NCI-H1105 (cell line): ENCODE data around the gene CBFA2T3.
"Not testable (repeated sequence)": the region's sequence is repeated elsewhere in the genome, so short reads cannot be mapped to it uniquely, and the experiment has no call there.

Experiments
- DNase-seq: peaks from one replicate; lab custom pipeline; 2025; lab: John Stamatoyannopoulos, UW

The CBFA2T3 gene

GRCh38 chr16:88977018-88977811, at the start of gene CBFA2T3:
Gene CBFA2T3 (minus strand): TSS chr16:88977207. CDS start chr16:88976807, 400 bp downstream.
- no peak for DNase-seq

- DNase-seq, result no peak
Measured at GRCh38 chr16:89026121-89026612, 49.2 kb upstream of the CBFA2T3 start.

GRCh38 chr16:89025636-89026035, 48.6 kb upstream of the CBFA2T3 start:
- no peak for DNase-seq

- no peak for DNase-seq
Measured at GRCh38 chr16:89024546-89025060, 47.6 kb upstream of the CBFA2T3 start.

GRCh38 chr16:89023621-89024511, 46.9 kb upstream of the CBFA2T3 start:
- DNase-seq, result no peak

GRCh38 chr16:89023151-89023551, 46.1 kb upstream of the CBFA2T3 start:
- DNase-seq, result no peak

GRCh38 chr16:89022051-89022836, 45.2 kb upstream of the CBFA2T3 start:
- DNase-seq, result no peak

- no peak for DNase-seq
Measured at GRCh38 chr16:89020925-89021595, 44.1 kb upstream of the CBFA2T3 start.

- no peak for DNase-seq
Measured at GRCh38 chr16:89020068-89020924, 43.3 kb upstream of the CBFA2T3 start.

- DNase-seq, result no peak
Measured at GRCh38 chr16:89019511-89019910, 42.5 kb upstream of the CBFA2T3 start.

GRCh38 chr16:89018282-89019158, 41.5 kb upstream of the CBFA2T3 start:
- no peak for DNase-seq

- DNase-seq, result no peak
Measured at GRCh38 chr16:89017543-89018281, 40.7 kb upstream of the CBFA2T3 start.

- not testable (repeated sequence) for DNase-seq
Measured at GRCh38 chr16:89016561-89016960, 39.6 kb upstream of the CBFA2T3 start.

GRCh38 chr16:89015271-89015859, 38.4 kb upstream of the CBFA2T3 start:
- DNase-seq, result no peak

- DNase-seq, result no peak
Measured at GRCh38 chr16:89014403-89015230, 37.6 kb upstream of the CBFA2T3 start.

- DNase-seq, result no peak
Measured at GRCh38 chr16:89013692-89014402, 36.8 kb upstream of the CBFA2T3 start.

GRCh38 chr16:89013111-89013510, 36.1 kb upstream of the CBFA2T3 start:
- no peak for DNase-seq
